HT1080 (cell line): ENCODE data around the gene ARID3A. TPM values are rescaled to one million over a fixed set of nuclear protein-coding genes. Genes with fewer than 3 reads are reported as not detected.

Experiments used
- DNase-seq: peaks from one replicate; pipeline ENCODE4 v3.0.0-alpha.2; 2015; ENCODE audit warnings: low read depth
- total RNA-seq: library from RNA; depleted of rRNA; stranded (reverse); fragments of >200 nt; shearing (Covaris generic); gene quantifications from 2 replicates; pipeline ENCODE4 v1.2.3, GENCODE V29; 2014

ARID3A gene
- total RNA-seq, 1 experiment from 2014 or later = 8.0 TPM

DNA sequence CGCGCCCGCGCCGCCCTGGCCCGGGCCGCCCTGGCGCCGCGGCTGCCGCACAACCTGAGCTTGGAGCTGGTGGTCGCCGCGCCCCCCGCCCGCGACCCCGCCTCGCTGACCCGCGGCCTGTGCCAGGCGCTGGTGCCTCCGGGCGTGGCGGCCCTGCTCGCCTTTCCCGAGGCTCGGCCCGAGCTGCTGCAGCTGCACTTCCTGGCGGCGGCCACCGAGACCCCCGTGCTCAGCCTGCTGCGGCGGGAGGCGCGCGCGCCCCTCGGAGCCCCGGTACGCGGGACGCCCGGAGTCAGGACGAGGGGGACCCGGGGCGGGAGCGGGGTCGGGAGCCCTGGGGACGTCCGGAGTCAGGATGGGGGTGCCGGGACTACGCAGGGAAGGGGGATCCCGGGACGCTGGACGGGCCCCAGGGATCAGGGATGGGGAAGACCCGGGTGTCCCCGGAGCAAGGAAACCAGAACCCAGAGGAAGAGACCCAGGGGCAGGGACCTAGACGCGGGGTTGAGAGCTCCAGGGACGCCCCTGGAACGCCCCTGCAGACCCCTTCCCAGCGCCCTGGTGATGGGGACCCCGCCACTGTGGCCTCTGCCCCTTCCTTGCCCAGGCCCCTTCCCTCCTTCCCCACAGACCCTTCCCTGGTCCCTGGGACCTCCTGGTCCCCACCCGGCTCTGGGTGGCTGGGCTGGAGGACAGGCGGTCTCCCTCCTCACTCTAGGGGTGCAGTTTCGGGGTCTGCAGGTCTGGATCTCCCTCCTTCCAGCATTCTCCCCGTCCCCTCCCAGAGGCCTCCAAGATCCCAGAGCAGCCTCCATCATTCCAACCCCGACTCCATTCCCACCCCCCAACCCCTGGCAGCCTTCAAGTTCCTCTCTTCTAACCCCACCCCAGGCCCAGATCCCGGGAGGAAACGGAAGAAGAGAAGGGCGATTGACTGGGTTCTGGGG, 75.0 kb downstream of the ARID3A start:
- no peak for DNase-seq

DNA sequence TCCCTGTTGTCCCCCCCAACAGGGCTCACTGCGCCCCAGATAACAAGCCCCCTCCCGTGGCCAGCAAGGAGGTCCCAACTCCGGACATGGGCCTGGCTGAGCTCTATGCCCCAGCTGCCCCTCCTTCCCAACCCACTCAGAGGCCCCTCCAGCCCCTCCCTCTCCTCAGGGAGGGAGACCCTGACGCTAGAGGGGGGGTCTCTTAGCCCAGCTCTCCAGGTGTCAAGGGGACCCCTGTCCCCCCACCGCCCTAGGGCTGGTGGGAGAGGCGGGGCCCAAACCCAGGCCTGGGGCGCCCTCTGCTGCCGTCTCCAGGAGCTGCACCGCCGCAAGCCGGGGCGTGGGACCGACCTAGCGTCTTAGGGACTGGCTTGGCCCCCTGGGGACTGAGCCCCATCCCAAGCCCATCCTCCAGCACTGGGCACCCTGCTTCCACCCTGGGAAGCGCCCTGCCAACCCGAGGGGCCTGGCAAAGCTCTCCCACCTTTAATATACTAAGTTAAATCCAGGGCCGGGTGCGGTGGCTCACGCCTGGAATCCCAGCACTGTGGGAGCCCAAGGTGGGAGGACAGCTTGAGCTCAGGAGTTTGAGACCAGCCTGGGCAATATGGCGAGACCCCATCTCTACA, 75.8 kb downstream of the ARID3A start:
- DNase-seq = peak; percentile 24

GRCh38 chr19:1002600-1002999, 76.8 kb downstream of the ARID3A start:
- no peak for DNase-seq

DNA sequence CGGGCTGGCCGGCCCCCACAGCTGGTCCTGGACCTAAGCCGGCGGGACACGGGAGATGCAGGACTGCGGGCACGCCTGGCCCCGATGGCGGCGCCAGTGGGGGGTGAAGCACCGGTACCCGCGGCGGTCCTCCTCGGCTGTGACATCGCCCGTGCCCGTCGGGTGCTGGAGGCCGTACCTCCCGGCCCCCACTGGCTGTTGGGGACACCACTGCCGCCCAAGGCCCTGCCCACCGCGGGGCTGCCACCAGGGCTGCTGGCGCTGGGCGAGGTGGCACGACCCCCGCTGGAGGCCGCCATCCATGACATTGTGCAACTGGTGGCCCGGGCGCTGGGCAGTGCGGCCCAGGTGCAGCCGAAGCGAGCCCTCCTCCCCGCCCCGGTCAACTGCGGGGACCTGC, 77.4 kb downstream of the ARID3A start:
- no peak for DNase-seq

GRCh38 chr19:1004204-1004802, 78.5 kb downstream of the ARID3A start:
- DNase-seq = no peak

- no peak for DNase-seq
Observed at GRCh38 chr19:1004803-1005664, 79.2 kb downstream of the ARID3A start.

GRCh38 chr19:1006711-1007398, 81.0 kb downstream of the ARID3A start:
- DNase-seq = no peak

DNA sequence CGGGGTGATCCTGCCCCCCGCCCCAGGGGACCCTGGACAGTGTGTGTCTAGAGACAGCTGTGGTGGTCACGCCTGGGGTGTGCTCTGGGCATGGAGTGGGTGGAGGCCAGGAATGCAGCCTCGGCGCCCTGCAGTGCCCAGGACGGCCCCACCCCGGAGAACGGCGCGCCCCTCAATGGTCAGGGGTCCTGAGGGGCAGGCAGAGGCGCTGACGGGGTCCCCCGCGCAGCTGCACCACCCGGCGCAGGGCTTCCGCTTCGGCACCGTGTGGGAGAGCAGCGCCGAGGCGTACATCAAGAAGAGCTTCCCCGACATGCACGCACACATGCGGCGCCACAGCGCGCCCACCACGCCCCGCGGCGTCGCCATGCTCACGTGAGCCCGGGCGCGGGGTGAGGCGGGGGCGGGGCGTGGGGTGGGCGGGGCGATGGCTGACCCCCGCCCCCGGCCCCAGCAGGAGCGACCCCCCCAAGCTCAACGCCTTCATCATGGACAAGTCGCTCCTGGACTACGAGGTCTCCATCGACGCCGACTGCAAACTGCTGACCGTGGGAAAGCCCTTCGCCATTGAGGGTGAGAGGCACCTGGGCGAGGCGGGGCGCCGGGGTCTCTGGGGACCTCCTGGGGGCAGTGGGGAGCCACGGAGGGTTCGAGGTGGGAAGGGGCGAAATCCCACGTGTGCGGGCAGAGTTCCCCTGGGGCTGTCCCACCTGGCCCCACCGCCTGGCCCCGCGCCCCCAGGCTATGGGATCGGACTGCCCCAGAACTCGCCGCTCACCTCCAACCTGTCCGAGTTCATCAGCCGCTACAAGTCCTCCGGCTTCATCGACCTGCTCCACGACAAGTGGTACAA, 81.8 kb downstream of the ARID3A start:
- no peak for DNase-seq

DNA sequence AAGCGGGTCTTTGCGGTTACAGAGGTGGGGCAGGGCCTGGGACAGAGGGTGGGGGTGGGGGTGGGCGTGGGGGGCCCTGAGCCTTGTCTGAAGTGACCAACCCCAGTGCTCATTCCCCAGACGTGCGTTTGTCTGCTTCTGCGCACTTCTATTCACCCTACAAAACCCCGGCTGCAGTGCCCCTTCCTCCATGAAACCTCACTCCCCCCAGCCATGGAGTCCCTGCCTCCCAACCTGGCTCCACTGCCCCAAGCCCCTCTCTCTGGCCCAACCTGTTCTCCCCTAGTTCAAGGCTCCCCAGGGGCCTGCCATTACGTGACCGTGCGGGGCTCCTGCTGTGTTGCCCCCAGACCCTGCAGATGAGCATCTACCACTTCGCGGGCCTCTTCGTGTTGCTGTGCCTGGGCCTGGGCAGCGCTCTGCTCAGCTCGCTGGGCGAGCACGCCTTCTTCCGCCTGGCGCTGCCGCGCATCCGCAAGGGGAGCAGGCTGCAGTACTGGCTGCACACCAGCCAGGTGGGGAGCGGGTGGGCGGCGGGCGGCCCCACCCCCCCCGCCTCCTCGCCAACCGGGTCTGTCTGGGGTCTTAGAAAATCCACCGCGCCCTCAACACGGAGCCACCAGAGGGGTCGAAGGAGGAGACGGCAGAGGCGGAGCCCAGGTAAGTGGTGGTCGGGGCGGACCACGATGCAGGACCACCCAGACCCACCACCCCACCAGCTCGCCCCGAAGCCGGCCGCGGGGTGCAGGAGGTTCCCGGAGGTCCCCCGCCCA, 82.6 kb downstream of the ARID3A start:
- no peak for DNase-seq

DNA sequence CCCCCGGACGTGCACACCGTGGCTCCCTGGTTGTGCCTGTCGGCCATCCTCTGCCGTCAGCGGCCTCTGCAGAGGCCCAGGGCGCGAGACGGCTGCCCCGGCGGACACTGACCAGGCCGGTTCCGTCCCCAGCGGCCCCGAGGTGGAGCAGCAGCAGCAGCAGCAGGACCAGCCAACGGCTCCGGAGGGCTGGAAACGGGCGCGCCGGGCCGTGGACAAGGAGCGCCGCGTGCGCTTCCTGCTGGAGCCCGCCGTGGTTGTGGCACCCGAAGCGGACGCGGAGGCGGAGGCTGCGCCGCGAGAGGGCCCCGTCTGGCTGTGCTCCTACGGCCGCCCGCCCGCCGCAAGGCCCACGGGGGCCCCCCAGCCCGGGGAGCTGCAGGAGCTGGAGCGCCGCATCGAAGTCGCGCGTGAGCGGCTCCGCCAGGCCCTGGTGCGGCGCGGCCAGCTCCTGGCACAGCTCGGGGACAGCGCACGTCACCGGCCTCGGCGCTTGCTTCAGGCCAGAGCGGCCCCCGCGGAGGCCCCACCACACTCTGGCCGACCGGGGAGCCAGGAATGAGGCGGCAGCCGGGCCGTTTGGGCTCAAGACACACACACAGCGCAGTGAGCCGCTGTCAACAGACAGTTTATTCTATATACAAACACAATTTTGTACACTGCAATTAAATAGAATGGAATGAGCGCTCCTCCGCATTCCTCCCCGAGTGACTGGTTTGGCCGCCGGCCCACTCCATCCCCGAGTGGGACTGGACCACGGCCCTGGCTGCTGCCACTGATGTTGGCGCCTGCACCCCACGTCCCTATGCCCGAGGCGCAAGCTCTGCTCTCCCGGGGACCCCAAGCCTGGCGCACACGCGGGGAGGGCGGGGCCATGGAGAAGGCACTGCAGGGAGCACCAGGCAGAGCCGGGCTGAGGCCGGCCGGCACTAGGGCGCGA, 83.5 kb downstream of the ARID3A start:
- DNase-seq = no peak

GRCh38 chr19:1009981-1010538, 84.2 kb downstream of the ARID3A start:
- DNase-seq = no peak

GRCh38 chr19:1010586-1011510, 85.0 kb downstream of the ARID3A start:
- DNase-seq = no peak

- DNase-seq = no peak
Observed at GRCh38 chr19:1011831-1012333, 86.0 kb downstream of the ARID3A start.

DNA sequence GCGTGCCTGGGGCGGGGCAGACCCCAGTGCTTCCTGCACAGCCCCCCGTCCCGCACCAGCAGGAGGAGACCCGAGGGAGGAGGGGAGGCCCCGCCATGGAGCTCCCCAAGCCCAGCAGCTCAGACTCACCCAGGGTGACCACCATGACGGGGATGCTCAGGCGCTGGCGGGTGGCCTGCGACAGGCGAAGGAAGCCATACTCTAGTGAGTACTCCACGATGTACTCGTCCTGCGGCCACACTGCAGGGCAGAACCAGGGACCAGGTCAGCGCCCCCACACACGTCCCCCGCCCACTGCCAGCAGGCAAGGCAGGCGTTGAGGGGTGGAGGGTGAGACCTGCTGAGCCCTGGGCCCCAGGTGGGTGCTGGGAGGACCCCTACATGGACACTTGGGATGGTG, 86.5 kb downstream of the ARID3A start:
- DNase-seq = no peak

GRCh38 chr19:1013218-1013617, 87.4 kb downstream of the ARID3A start:
- no peak for DNase-seq
